Colon (tissue), 2 donors: Measurements from ENCODE around the gene SRPK3.
"Not testable (repeated sequence)": the region's sequence is repeated elsewhere in the genome, so short reads cannot be mapped to it uniquely, and the experiment has no call there.

Experiments used
- FAIRE-seq: peaks from 2 replicates; lab custom pipeline; 2012; peaks lifted over from hg19 to GRCh38; lab: Jason Lieb, UNC
- donor health status: control.
- donor health status: control.

Gene SRPK3

GRCh38 chrX:153780678-153781427 lies at the start of gene SRPK3:
SRPK3 (plus strand) TSS chrX:153781041; CDS start chrX:153781087, 46 bp downstream.
- FAIRE-seq = no peak

GRCh38 chrX:153731117-153731844 lies 49.6 kb upstream of the SRPK3 start:
- peak; percentile 75 for FAIRE-seq

- FAIRE-seq = no peak
Observed at GRCh38 chrX:153731845-153732215, 49.0 kb upstream of the SRPK3 start.

DNA sequence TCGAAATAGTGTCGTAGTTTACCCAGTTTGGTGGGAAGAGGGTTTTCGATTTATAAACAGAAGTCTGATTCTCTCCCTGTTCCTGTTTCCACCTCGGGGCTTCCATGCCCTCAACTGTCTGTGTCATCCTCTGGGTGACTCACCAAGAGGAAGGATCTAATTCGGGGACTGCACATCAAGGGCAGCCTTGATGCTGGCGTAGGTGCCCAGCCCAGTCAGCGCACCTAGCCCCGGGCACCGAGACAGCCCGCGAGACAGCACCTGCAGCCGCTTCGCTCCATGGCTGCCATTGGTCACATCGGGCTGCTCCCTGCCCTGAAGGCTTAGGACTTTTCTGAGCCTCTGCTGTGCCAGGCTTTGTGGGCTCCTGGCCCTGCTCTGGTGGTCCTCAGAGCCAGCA lies 48.4 kb upstream of the SRPK3 start:
- no peak for FAIRE-seq

DNA sequence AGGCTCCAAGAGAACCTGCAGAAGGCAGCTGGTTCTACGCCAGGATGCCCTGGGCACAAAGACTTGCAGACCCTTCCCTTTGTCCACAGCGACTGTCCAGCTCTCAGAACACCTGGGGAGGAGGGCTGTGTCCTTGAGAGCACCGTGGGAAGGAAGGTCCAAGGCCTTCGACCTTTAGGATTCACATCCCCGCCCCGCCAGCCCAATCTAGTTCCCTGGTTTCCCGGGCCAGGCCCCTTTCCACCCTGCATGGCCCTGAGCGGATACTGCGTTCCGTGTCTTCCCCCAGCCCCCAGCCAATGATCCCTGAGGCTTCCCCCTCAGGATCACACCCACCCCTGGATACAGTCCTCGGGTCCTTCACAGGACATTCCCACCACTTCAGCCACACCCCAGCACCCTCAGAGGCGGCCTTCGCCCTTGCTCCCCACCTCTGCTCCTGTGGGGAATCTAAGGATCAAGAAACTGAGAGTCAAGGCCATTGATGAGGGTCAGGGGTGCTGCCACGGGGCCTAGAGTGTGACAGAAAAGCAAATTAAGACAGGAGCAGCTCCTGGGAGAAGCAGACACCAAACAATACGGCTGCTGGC lies 47.1 kb upstream of the SRPK3 start:
- FAIRE-seq = no peak

DNA sequence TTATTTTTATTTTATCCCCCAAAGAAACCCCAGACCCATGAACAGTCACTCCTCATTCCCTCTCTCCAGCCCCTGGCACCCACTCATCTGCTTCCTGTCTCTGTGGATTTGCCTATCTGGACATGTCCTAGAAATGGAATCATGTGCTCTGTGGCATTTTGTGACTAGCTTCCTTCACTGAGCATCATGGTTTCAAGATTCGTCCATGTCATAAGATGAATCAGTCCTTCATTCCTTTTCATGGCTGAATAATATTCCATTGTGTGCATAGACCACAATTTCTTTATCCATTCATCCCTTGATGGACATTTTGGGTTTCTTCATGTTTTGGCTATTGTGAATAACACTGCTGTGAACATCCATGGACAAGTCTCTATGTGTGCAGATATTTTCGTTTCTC lies 46.0 kb upstream of the SRPK3 start:
- no peak for FAIRE-seq

DNA sequence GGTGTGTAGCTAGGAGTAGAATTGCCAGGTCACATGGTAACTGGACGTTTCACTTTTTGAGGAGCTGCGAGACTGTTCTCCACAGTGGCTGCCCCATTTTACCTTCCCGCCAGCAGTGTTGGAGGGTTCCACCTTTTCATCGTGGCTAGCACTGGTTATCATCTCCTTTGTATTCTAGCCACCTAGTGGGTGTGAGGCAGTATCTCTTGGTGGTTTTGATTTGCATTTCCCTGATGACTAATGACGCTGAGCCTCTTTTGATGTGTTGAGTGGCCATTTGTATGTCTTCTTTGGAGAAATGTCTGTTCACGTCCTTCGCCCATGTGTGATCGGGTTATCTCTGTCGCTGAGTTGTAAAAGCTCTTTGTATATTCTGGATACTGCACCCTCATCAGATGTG lies 45.6 kb upstream of the SRPK3 start:
- FAIRE-seq = no peak

- no peak for FAIRE-seq
Observed at GRCh38 chrX:153736071-153736820, 44.6 kb upstream of the SRPK3 start.

DNA sequence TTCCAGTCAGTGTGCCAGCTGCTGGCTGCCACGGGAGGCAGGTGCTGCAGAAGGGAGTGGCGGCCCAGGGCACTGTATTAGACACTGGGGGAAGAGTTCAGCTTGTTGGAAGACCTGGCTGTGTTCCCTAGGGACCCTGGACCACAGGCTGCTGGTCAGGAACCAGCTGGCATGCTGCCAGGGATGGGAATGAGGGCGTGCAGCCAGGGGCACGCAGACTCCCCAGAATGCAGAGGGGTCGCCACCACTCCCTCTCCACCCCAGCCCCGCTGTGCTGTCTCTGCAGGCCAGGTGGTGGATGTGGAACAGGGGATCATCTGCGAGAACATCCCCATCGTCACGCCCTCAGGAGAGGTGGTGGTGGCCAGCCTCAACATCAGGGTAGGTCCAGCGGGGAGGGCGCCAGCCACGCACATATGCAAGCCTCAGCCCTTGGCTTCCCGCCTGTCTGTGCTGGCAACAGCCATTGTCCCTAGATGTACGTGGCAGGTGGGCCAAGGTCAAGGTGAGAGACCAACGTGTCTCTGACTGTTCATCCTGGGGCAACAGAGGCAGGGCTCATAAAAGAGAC lies 43.9 kb upstream of the SRPK3 start:
- FAIRE-seq = no peak

- FAIRE-seq = no peak
Observed at GRCh38 chrX:153738056-153738605, 42.7 kb upstream of the SRPK3 start.

- no peak for FAIRE-seq
Observed at GRCh38 chrX:153739754-153740486, 40.9 kb upstream of the SRPK3 start.

DNA sequence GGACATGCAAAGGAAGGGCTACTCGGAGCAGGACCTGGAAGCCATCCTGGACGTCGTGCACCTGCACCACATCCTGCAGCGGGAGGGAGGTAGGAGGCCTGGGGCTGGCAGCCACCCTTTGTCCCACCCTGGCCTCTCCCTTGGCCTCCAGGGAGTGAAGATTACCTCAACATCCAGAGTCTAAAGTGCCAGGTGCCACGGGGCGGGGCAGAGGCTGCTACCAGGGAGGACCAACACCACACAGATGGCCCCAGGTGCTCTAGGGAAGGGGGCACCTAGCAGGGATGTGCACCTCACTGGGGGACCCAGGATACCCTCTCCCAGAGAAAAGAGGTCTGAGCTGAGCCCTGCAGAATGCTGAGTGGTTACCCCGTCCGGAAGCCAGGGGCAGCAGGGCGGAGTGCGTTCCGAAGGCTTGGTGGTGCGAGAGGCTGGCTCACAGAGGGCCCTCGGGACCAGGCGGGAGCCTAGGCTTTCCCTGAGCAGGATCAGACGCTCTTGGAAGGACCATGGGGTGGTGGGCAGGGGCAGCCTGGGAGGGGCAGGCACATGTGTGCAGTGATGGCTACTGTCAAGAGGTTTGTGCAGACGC lies 40.1 kb upstream of the SRPK3 start:
- FAIRE-seq = no peak

DNA sequence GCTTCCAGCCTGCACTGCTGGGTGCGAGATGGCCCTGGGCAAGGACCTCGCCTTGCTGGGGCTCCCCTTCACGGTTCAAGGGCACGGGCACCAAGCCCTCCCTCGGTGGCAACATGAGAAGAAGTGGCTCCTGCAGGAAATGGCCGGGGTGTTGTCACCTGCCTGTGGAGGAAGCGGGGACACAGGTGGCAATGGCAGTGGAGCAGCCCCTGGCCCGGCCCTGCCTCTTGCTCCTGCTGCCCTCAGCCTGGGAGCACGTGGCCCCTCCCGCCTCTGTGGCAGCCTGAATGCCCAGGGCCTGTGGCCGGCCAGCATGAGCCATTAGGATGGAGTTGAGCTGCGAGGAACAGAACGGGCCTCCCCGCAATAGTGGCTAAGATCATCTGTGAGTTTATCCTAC lies 39.4 kb upstream of the SRPK3 start:
- no peak for FAIRE-seq

DNA sequence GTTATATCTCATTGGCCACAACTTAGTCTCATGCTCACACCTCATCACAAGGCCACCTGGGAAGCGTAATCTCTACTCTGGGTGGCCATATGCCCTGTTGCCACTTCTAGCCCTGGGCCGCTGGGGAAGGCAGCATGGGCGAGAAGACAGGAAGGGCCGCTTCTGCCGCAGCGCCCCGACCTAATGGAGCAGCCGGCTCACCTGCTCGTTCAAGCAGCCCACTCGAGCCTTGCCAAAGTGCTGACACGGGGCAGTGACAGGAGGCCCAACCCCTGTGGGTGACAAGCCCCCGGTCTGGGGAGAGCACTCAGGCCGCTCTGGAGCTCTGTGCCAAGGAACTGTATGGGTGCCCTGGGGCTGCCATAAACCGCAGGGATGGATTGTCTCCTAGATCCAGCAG lies 38.7 kb upstream of the SRPK3 start:
- not testable (repeated sequence) for FAIRE-seq

- FAIRE-seq = not testable (repeated sequence)
Observed at GRCh38 chrX:153742796-153743467, 37.9 kb upstream of the SRPK3 start.

GRCh38 chrX:153743468-153744209 lies 37.2 kb upstream of the SRPK3 start:
- FAIRE-seq = not testable (repeated sequence)

DNA sequence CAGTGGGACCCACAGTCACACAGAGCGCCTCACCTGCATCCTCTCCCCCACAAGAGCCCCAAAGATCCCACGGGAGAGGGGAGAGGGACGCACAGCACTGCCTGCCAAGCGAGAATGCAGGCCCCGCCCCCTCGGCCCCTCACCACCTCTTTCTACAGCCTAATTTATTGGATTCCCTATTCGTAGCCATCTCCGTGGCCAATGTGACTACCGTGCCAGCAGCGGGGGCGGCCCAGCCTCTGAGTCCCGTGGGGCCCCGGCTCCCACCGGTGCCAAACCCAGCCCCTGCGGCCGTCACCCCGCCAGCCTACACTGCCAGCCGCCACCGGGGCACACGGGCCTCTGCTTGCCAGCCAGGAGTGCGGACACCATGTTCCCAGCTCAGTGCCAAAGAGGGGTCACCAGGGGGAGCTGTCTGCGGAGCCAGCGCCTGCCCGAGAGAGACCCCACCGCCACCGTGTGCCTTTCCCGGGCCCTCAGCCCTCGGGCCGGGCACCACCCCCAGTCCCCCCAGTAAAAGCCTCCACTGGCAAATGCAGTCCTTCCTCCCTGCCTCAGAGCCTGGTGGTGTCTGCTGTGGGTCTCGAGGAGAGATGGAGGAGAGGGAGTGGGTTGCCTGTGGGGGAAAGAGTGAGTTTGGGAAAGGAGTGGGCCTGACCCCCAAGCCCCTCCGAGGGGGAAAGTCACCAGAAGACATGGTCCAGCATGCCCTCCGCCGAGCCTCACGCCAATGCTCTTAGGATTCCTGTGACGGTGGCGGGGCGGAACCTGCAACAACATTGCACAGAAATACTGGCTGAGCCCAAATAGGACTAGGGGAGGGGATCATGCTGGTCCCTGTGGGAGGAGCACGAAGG lies 36.4 kb upstream of the SRPK3 start:
- no peak for FAIRE-seq

- FAIRE-seq = not testable (repeated sequence)
Observed at GRCh38 chrX:153745067-153745433, 35.8 kb upstream of the SRPK3 start.

DNA sequence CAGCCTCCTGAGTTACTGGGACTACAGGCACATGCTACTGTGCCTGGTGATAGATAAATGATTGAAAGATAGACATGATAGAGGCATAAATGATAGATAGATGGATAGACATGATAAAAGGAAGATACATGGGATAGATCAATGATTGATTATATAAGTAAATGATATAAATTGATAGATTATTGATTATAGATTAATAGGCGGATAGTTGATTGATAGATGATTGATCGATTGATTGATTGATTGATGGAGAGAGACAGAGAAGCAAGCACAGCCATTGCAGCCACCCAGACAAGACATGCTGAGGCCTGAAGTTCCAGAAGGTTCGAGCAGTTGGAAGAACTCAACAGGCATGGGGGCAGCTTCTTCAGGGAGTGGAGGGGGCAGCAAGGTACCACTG lies 34.5 kb upstream of the SRPK3 start:
- FAIRE-seq = no peak
